ENCODE data around the gene LRRC8B.

DNA sequence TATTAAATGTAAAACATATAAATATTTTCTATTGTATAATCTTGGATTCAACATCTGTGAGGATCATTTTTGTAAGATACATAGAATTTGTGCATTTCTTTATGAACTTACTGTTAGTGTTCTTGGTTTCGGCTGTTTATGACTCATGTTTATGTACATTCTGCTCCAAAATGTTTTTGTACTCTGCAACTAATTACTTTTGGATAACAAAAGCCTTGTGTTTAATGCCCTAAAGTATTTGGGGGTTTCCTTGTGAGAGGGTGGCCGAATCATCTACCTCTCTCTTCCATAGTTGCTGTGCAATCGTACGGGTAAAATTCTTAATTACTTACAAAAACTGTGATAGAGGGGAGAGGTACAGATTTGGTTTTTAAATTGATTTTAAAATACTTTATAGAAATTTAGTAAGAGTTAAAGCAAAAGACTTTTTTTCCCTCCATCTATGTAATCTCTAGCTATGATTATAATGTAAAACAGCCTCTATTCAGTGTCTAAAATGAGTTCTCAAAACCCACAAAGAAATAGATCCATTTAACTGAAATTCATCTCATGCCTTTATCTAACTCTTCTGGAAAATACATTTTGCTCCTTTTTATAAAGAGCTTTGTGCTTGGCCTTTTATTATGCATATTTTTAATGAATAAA lies 69.6 kb downstream of the LRRC8B start:
- TF ChIP-seq, protein P1, sequence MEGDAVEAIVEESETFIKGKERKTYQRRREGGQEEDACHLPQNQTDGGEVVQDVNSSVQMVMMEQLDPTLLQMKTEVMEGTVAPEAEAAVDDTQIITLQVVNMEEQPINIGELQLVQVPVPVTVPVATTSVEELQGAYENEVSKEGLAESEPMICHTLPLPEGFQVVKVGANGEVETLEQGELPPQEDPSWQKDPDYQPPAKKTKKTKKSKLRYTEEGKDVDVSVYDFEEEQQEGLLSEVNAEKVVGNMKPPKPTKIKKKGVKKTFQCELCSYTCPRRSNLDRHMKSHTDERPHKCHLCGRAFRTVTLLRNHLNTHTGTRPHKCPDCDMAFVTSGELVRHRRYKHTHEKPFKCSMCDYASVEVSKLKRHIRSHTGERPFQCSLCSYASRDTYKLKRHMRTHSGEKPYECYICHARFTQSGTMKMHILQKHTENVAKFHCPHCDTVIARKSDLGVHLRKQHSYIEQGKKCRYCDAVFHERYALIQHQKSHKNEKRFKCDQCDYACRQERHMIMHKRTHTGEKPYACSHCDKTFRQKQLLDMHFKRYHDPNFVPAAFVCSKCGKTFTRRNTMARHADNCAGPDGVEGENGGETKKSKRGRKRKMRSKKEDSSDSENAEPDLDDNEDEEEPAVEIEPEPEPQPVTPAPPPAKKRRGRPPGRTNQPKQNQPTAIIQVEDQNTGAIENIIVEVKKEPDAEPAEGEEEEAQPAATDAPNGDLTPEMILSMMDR (IDR thresholded peaks at IDR 0.05 in 4 of 5, conservative IDR thresholded peaks at IDR 0.05 in 1 of 5): no peak
- no peak for TF ChIP-seq POLR2A (IDR thresholded peaks at IDR 0.05)

Data from gastrocnemius medialis (tissue), 4 donors.